DMS53 (cell line): Measurements from ENCODE around the gene NAA80.

Experiments
- DNase-seq: peaks from one replicate; lab custom pipeline; 2025; lab: John Stamatoyannopoulos, UW

The NAA80 gene, protein sequence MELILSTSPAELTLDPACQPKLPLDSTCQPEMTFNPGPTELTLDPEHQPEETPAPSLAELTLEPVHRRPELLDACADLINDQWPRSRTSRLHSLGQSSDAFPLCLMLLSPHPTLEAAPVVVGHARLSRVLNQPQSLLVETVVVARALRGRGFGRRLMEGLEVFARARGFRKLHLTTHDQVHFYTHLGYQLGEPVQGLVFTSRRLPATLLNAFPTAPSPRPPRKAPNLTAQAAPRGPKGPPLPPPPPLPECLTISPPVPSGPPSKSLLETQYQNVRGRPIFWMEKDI

DNA sequence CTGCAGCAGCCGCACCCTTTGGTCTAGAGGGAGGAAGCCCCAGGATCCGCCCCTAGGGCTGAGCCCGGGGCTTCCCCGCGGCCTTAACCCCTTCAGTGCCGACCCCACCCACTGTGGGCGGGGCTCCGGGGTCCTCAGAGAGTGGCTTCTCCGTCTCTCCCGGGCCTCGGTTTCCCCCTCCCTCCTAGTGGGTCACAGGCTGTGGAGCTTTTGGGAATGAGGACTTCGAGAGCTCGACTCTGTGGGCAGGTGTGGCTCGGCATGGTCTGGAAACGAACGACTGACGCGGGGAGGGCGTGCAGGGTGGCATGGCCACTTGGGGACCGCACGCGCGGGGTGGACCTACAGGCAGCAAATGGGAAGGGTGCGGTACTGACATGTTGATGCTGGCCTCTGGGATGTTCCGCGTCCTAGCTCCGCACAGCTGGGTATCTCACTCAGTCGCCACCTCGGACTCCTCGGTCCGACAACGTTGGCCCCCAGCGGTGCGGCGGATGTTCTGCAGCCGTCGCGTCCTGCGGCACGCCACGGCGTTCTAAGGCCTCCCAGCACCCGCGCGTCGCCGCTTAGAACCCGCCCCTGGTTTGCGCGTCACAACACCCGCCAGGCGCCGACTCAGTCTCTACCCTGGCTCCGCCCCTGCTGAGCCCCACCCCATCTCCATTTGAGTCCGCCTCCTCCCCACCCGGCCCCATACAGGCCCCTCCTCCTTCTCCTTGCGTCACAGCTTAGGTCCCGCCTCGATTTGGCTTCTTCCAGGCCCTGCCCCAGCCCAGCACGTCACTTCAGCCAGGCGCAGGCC, at the start of gene NAA80, which contains the start of gene HYAL3:
TSS of gene NAA80 (minus strand) at position 570 of the 802 bp plus-strand sequence. CDS start 1,942 bp downstream, outside the sequence.
TSS of gene HYAL3 (minus strand) at position 570 of the 802 bp plus-strand sequence. CDS start 3,803 bp downstream, outside the sequence.
- DNase-seq: peak; percentile 95

DNA sequence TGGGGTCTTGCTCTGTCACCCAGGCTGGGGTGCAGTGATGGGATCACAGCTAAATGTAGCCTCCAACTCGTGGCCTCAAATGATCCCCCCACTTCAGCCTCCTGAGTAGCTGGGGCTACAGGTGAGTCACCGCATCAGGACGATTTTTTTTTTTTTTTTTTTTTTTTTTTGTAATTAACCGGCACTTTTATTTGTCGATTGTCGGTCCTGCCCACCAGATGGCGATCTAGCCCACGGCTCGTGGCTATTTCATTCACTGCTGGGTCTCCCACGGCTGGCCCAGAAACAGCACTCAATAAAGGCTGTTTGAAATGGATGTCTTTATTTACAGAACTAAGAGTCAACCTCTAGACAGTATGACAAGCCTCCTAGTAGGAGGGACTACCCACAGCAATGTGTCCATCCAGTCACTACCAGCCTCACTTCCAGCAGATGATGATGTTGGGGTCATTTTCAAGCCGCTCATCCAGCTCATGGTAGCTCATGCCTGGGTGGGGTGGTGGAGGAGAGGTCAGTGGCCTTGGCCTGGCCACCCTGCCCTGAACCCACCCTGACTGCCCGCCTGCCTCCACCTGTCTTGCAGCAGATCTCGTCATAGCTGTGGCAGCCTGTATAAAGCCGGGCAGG, 48.1 kb upstream of the NAA80 start:
- peak; percentile 81 for DNase-seq

DNA sequence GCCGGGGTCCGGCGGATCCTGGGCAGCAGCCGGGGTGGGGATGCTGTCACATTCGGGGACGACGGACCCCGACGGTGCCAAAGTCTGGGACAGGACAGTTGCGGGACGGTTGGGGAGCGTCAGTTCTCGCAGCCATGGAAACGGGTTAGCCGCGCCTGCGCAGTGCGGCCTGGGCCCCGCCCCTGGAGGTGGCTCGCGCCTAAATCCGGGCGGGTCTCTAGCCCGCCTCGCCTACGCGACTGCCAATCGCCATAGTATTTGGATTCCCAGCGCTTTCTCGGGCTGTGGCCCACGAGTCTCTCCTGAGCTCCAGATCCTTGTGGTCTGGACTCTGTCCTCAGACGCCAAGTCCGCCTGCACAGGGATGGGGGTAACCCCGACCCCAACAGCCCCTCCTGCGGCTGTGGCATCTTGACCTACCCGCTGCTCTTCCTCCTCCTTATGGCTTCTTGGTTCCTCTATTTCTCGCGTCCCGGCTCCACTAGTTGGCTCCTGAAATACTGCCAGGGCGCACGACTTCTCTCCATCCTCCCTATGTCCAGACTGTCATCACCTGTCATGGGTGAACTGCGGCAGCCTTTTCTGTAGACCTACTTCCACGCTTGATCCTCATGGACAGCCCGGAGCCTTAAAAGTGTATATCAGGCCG, 46.5 kb upstream of the NAA80 start, which contains the start of gene ZMYND10:
TSS of gene ZMYND10 (minus strand) at position 147 of the 649 bp plus-strand sequence. CDS start 153 bp downstream, outside the sequence.
- no peak for DNase-seq

DNA sequence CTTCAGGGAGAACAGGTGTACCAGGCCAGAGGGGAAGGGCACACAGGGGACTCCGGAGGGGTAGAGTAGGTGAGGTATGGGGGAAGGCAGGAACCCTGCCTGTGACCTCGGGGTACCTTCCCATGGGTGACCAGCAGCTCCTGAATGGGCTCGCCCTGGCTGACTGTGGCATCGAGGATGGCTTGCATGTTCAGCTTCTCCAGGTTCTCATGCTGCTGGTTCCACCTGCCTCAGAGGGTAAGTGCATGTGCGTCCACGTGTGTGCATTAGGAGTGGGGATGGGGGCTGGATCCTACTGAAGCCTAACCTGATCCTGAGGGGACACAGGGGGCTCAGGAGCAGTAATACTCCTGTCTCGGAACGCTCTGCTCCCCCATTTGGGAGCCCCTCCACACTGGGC, 45.8 kb upstream of the NAA80 start:
- DNase-seq: no peak

DNA sequence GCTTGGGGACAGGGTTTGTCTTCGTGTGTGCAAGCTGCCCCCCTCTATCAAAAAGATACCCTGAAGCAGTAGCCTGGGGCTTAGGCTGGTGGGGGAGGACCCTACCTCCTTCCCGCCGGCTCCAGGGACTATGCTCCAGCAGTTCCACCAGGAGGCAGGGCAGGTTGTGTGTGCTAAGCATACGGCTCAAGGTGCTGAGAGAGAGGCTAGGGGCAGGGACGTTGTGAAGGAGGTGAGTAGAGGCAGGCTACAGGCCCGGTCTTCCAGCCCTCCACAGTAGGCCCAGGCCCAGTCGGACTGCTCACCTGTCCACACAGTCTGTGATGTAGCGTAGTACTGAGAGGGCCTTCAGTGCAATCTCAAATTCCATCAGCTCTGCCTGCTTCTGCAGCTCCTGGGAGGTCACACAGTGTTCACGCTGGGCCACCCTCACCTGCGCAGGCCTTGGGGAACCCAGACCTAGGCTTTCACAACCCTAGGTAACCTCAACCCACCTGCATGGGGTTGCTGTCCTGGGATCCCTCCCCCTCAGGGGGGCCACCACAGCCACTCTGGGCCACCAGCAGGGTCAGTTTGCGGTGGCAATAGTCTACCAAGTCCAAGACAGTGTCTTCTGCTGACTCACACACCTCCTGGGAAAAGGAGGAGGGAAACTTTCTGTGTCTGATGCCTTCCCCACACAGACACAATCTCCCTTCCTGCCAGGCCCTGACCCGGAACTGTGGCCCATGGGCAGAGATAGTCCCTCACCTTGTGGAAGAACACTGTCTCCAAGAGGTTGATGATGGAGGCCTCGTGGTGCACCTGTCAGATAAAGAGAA, 43.8 kb upstream of the NAA80 start:
- DNase-seq: no peak

DNA sequence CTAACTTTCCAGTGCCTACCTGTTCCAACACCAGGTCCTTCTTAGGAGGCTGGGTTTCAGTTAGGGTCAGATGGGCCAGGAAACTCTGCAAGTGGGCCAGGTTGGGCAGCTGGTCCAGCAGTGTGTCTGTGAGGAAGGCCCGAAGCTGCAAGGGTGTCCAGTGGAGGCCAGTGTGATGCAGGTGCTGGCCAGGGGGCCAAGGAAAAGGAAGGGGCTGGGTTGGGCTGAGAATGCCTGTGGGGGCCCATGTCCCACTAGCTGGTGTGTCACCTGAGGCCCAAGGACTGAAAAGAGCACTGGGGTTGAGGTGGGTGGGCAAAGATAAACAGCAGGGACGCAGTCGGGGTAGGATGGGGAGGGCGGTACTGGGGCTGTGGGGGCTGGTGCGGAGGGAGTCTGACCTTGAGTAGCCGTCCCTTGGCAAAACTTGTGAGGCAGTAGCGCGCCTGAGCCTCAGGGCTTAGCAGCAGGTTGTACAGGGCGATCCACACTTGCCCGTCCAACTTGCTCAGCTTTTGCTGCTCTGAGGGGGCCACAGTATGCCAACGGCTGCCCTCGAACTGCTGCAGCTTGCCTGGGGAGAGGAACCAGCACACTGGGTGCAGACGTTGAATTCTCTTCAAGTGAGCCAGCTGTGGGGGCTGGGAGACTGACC, 42.9 kb upstream of the NAA80 start:
- no peak for DNase-seq

DNA sequence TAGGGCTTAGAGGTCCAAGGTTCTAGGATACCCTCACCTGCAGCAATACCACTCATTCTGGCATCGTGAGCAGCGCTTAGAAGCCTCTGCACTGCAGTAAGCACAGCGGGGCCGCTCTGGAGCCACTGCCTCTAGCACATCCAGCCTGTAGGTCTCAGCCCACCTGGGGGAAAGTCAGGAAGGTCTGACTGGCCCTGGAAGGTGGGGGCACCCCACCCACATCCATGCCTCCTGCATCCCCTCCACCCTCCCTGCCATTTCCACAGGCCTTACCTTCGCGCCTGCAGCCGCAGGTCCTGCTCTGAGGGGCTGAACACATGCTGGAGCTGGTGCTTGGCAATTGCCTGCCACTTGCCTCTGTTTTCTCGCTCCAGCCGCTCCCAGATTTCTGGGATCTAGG, 42.3 kb upstream of the NAA80 start:
- DNase-seq: no peak

DNA sequence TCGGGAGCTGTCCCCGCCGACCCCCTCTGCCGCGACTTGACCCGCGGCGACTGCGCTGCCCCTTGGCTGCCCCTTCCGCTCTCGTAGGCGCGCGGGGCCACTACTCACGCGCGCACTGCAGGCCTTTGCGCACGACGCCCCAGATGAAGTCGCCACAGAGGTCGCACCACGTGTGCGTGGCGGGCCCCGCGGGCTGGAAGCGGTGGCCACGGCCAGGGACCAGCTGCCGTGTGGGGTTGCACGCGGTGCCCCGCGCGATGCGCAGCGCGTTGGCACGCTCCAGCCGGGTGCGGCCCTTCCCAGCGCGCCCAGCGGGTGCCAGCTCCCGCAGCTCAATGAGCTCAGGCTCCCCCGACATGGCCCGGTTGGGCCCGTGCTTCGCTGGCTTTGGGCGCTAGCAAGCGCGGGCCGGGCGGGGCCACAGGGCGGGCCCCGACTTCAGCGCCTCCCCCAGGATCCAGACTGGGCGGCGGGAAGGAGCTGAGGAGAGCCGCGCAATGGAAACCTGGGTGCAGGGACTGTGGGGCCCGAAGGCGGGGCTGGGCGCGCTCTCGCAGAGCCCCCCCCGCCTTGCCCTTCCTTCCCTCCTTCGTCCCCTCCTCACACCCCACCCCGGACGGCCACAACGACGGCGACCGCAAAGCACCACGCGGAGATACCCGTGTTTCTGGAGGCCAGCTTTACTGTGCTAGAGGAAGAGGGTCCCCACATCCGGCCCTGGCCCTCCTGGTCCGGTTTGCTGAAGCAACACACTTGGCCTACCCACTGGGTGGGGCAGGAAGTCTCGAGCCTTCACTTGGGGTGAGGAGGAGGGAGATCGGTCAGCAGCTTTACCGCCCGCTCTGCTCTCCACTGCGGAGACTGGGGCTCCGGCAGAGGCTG, 41.5 kb upstream of the NAA80 start, which contains the start of gene RASSF1:
TSS of gene RASSF1 (minus strand) at position 389 of the 882 bp plus-strand sequence. CDS start at position 358, 31 bp downstream.
- no peak for DNase-seq

DNA sequence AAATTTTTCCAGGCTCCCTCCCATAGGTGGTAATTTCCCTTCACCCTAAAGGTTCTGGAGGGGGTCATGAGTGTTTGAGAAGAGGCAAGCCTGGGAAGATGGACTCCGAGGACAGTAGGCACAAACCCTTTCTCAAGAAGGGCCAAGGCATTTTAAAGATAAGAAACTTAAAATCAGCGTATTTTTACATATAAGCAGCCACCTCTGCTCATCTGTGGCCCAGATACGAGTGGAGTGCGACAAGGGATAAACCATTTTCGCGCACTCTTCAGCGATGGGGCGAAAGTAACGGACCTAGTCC, 40.9 kb upstream of the NAA80 start:
- no peak for DNase-seq

DNA sequence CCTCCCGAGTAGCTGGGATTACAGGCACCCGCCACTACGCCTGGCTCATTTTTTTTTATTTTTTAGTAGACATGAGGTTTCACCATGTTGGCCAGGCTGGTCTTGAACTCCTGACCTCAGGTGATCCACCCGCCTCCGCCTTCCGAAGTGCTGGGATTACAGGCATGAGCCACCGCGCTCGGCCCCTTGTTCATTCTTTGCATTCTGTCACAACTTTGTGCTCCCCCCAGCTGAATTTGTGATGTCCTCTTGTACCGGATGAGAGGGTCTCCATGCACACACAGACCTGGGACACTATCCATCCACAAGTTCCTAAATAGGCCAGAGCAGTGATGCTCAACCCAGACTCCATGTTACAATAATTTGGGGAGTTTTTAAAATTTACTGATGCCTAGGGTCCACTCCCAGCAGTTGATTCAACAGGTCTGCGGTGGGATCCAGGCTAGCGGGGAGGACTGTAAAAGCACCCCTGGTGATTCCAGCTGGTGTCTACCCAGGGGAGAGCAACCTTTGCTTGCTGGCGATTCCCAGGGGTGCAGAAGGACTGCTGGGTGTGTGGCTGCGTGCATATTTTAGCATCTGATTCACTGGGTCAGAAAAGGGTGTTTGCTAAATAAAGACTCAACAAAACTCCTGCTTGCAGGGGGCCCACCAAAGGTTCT, 40.4 kb upstream of the NAA80 start:
- DNase-seq: no peak

DNA sequence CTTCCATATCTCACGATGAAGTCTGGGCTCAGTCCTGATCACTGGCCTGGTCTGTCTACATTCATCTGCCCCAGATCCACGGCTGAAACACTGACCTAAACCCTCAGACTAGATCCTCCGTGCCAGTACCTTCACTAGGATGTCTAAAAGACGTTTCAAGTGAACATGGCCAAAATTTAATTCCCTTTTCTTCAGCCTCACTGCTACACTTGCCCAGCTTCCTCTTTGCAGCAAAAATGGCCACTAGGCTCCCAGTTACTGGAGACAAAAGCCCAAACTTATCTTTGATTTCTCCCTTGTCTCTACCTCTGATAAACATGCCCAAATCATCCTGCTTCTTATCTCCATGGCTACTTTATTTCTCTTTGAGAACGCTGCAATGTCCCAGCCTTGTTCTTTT, 39.8 kb upstream of the NAA80 start:
- no peak for DNase-seq

DNA sequence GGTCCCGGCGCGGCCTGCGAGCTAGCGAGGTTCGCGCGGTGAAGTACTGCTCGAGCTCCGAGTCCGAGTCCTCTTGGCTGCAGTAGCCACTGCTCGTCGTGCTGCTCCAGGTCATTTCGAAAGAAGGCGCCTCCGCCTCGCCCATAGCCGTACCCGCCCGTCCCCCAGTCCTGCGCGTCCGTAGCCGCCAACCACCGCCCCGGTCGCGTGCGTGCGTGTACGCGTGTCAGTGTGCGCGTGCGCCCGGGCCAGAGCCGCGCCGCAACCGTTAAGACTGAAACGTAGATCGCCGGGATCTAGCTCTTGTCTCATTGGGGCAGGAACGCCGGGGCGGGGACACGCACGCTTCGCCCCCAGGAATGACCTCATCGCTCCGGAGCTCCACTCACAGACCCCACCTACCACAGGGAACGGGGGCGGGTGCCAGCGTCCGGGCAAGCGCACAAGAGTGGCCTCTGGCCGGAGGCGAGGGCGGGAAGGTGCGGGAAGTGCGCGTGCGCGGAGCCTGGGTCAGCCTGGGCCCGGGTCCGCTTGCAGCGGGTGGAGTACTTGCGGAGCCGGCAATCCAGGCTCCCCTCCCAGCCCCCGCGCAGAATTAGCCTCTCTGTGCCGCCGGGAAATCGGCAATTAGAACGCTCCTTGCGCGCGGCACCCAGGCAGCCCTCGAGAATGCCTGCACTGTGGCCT, 38.1 kb upstream of the NAA80 start:
- peak; percentile 95 for DNase-seq

DNA sequence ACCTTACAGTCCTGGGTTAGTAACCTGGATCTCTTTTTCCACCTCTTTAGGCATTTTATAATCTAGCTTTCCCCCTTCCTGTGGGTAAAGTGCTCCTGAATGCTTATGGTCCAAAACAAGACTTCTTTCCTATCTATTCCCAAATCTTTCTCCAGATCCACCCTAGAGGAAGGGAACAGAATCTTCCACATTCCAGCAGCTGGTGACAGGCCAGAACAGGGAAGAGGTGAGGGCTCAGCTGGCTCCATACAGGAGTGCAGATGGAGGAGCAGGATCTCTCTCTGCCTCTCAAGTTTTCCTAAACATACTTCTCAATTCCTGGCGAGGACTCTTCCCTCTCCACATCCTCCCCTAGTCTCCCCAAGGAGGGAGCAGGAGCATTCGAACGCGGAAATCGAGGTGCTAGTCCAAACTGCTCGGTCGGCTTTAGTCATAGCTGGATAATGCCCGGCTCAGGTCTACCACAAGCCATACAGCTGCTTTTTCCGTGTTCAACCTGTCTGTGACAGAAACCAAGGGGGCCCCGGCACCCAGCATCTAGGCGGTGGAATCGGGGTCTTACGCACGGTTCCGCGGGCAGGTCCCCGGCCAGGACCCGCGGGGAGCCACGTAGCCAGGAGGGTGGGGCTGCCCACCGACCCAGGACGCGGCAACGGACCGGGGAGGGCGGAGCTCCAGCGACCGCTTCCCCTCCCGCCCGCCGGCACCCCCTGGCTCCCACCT, 37.4 kb upstream of the NAA80 start:
- DNase-seq: peak; percentile 40

DNA sequence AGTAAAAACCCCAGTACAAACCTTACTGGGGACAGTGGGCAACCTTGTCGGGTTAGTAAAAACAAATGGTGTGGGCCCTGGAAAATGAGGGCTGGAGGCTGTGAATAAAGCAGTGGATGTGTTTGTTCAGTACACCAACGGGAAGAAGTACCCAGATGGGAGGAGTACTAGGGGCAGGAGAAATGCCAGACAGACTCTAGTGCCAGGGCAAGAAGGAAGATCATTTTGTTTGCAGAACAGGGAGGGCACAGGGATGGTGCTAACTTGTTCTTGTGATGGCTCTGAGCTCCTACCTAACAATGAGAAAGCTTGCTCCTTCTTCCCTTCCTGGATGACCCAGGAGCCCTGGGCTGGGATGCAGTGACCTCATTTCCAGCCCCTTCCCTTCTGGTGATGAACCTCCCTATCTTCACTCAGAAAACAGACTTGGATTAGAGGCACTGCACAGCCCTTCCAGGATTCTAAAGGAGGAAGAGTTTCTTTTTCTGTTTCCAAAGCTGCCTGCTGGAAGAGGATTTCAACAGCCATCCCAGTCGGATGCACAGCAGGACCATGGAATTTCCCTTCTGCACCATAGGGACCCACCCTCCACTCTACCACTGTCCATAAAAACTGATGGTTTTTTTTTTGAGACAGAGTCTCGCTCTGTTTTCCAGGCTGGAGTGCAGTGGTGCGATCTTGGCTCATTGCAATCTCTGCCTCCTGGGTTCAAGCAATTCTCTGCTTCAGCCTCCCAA, 35.3 kb upstream of the NAA80 start:
- DNase-seq: no peak

DNA sequence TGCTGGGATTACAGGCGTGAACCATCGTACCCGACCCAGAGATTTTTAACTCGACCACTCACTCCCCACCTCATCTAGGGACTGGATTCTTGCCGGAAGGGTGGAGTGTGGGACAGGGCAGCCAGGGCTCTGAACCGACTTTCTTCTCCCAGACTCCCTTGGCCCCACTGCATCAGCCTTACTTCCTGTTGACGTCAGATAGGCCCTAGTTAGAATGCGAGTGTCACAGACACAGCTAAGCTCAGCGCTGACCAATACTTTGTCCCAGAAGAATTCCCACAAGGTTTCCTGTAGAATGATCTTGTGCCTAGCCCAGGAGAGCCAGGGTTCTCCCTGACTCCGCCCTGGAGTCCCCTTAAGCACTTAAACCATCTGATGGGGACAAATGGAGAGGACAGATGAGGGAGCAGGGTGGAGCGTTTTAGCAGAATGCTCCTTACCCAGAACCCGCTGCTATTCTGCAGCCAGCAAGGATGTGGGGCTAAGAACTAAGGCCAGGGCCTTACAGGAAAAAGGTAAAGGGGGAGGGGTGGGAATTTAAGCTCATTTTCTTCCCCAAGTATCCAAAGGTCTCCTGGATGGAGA, 34.6 kb upstream of the NAA80 start:
- DNase-seq: no peak

DNA sequence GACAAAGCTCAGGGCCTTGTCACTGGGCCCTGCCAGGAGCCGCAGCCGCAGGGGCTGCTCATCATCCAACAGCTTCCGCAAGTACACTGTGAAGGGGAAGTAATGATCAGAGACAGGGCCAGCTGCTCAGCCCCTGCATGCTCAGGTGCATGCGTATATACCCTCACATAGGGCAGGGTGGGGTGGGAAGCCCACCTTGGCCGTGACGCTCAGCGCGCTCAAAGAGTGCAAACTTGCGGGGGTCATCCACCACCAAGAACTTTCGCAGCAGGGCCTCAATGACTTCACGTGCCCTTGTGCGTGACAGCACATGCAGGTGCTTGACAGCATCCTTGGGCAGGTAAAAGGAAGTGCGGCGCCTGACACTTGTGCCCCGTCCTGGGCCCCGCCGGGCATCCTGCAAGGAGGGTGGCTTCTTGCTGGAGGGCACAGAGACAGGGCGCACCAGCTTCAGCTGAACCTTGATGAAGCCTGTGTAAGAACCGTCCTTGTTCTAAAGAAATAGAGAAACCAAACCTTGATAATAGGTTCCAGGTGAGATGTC, 32.2 kb upstream of the NAA80 start:
- no peak for DNase-seq

DNA sequence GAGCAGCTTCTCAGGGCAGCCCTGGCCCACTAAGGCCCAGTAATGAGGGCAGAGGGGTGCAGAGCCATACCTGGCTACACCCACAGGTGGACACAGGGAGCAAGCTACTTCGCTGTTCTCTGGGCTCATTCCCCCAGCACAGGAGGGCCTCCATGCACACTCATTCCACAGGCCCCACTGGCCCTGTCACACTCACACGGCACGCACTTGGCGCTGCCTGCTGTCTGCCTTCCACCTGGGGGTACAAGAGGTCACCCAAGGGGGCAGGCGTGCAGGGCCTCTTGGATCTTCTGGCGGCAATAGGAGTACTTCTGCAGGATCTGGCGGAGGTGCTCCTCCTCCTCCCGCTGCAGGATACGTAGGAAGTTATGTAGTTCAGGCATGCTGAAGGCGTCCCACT, 31.1 kb upstream of the NAA80 start:
- no peak for DNase-seq
